Measurements from ENCODE around the gene LRP1B.

The LRP1B gene

DNA sequence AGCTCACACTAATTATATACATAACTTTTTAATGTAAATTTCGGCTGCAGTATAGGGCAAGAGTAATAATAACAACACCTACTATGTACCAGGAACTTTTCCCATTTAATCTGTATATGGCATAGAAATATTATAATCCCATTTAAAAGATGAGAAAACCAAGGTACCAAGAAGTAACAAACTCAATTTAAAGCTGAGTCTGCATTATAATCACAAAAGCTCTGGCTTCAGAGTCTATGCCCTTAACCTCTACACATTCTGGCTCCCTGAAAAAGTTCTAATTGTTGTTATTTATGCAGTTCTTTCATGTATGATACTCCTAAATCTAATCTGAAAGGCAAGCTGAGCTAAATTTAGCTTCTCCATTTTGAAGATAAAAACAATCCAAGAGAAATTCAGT, 1675.5 kb downstream of the LRP1B start:
- H3K9ac ChIP-seq (ENCODE audit: low read depth, low read length): no peak overlapping the region
- no peak overlapping the region for H2AFZ ChIP-seq (ENCODE audit: low read depth, low read length)
- no peaks in the 10 kb centered on the region for H3K79me2 ChIP-seq (ENCODE audit: insufficient read depth, low read length)
- no peak overlapping the region for H3K4me3 ChIP-seq (ENCODE audit: low read depth in 1 of 2, low read length in 2 of 2)
- no peaks in the 10 kb centered on the region for H3K4me1 ChIP-seq (ENCODE audit: insufficient read depth, low read length)
- no peak overlapping the region for H3K27ac ChIP-seq (ENCODE audit: low read length)
- ATAC-seq (ENCODE audit: insufficient read depth, low read depth) (no peak), DNase-seq (no peak)
- H4K20me1 ChIP-seq (ENCODE audit: insufficient read depth, low read length): no peaks in the 10 kb centered on the region
- H3K36me3 ChIP-seq (ENCODE audit: insufficient read depth, low read length): no peaks in the 10 kb centered on the region
- no peaks in the 10 kb centered on the region for H3K27me3 ChIP-seq (ENCODE audit: insufficient read depth, low read length, poor library complexity)
- no peaks in the 10 kb centered on the region for H3K9me3 ChIP-seq (ENCODE audit: insufficient read depth, low read length, severe bottlenecking)
- no peak for TF ChIP-seq EZH2 (IDR thresholded peaks at IDR 0.05; ENCODE audit: borderline replicate concordance, low read depth, low read length, severe bottlenecking)
- TF ChIP-seq, protein P1, sequence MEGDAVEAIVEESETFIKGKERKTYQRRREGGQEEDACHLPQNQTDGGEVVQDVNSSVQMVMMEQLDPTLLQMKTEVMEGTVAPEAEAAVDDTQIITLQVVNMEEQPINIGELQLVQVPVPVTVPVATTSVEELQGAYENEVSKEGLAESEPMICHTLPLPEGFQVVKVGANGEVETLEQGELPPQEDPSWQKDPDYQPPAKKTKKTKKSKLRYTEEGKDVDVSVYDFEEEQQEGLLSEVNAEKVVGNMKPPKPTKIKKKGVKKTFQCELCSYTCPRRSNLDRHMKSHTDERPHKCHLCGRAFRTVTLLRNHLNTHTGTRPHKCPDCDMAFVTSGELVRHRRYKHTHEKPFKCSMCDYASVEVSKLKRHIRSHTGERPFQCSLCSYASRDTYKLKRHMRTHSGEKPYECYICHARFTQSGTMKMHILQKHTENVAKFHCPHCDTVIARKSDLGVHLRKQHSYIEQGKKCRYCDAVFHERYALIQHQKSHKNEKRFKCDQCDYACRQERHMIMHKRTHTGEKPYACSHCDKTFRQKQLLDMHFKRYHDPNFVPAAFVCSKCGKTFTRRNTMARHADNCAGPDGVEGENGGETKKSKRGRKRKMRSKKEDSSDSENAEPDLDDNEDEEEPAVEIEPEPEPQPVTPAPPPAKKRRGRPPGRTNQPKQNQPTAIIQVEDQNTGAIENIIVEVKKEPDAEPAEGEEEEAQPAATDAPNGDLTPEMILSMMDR (IDR thresholded peaks at IDR 0.05; ENCODE audit: borderline replicate concordance, extremely low read depth, low read length, poor library complexity, severe bottlenecking): no peak
- no peak overlapping the region for H3K4me2 ChIP-seq (ENCODE audit: insufficient read depth, low read length)

DNA sequence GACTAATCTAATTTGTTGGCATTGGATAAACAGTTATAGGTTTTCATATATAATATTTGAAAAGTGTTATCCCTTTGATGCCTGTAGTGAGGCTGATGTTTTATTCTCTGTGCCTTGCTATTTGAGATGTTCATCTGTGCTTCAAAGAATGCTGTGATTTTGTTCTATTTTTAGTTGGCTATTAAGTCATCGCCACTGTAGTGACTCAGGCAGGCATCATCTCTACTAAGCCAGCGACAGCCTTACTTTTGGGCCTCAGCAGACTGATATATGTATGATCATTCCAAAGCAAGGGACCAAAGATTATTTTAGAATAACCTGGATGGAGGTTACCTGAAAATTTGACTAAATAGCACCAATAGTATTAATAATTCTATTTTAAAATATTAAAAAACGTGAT, 1676.1 kb downstream of the LRP1B start:
- Histone ChIP-seq H3K9ac (ENCODE audit: low read depth, low read length) (no peak overlapping the region), H3K27ac (ENCODE audit: low read length) (no peak overlapping the region), H3K4me2 (ENCODE audit: insufficient read depth, low read length) (no peak overlapping the region), H3K36me3 (ENCODE audit: insufficient read depth, low read length) (no peaks in the 10 kb centered on the region), H2AFZ (ENCODE audit: low read depth, low read length) (no peak overlapping the region), H3K4me1 (ENCODE audit: insufficient read depth, low read length) (no peaks in the 10 kb centered on the region), H3K9me3 (ENCODE audit: insufficient read depth, low read length, severe bottlenecking) (no peaks in the 10 kb centered on the region), H4K20me1 (ENCODE audit: insufficient read depth, low read length) (no peaks in the 10 kb centered on the region), H3K27me3 (ENCODE audit: insufficient read depth, low read length, poor library complexity) (no peaks in the 10 kb centered on the region), H3K79me2 (ENCODE audit: insufficient read depth, low read length) (no peaks in the 10 kb centered on the region), H3K4me3 (ENCODE audit: low read depth in 1 of 2, low read length in 2 of 2) (no peak overlapping the region)
- ATAC-seq (ENCODE audit: insufficient read depth, low read depth): no peak
- DNase-seq: no peak
- no peak for TF ChIP-seq EZH2 (IDR thresholded peaks at IDR 0.05; ENCODE audit: borderline replicate concordance, low read depth, low read length, severe bottlenecking)
- TF ChIP-seq, protein P1 (IDR thresholded peaks at IDR 0.05; ENCODE audit: borderline replicate concordance, extremely low read depth, low read length, poor library complexity, severe bottlenecking): no peak

DNA sequence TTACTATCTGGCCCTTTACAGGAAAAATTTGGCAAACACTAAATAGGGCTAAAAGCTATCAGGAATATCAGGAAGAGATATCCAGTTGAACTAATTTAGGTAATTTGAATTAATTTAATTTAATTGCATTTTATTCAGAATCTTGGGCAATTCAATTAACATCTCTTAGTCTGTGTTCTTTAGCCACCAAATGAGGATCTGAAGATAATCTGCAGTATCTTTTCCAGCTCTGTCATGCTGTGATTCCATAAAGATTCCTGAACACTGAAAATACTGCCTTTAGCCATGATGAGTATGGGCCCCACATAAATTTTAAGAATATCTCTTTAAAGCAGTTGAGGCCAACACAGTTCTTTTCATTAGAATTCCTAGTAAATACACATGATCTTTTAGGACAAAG, 1679.5 kb downstream of the LRP1B start:
- no peaks in the 10 kb centered on the region for H3K27me3 ChIP-seq (ENCODE audit: insufficient read depth, low read length, poor library complexity)
- no peaks in the 10 kb centered on the region for H3K9me3 ChIP-seq (ENCODE audit: insufficient read depth, low read length, severe bottlenecking)
- no peak overlapping the region for H3K4me3 ChIP-seq (ENCODE audit: low read depth in 1 of 2, low read length in 2 of 2)
- TF ChIP-seq, protein P1 (IDR thresholded peaks at IDR 0.05; ENCODE audit: borderline replicate concordance, extremely low read depth, low read length, poor library complexity, severe bottlenecking): no peak
- TF ChIP-seq EZH2 (IDR thresholded peaks at IDR 0.05; ENCODE audit: borderline replicate concordance, low read depth, low read length, severe bottlenecking): no peak
- H3K79me2 ChIP-seq (ENCODE audit: insufficient read depth, low read length): no peaks in the 10 kb centered on the region
- ATAC-seq (ENCODE audit: insufficient read depth, low read depth): no peak
- no peaks in the 10 kb centered on the region for H3K36me3 ChIP-seq (ENCODE audit: insufficient read depth, low read length)
- DNase-seq: no peak
- H4K20me1 ChIP-seq (ENCODE audit: insufficient read depth, low read length): no peaks in the 10 kb centered on the region
- no peak overlapping the region for H2AFZ ChIP-seq (ENCODE audit: low read depth, low read length)
- H3K27ac ChIP-seq (ENCODE audit: low read length): no peak overlapping the region
- no peaks in the 10 kb centered on the region for H3K4me1 ChIP-seq (ENCODE audit: insufficient read depth, low read length)
- no peak overlapping the region for H3K4me2 ChIP-seq (ENCODE audit: insufficient read depth, low read length)
- H3K9ac ChIP-seq (ENCODE audit: low read depth, low read length): no peak overlapping the region

DNA sequence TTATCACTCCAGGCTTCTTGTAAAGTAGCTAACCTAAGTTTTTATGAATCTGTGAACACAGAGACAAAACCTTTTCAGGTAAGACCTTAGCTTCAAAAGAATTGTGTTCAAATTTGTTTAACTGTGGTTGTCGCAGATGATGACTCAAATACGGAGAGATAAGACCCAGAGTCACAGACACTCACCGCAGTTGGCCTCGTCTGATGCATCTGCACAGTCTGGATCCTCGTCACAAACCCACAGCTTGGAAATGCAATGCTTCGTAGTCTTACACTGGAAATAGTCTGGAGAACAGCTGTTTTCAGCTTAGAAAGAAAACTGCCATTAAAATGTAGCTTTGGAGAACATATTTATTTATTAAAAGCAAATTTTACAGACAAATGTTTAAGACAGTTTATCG, 1688.5 kb downstream of the LRP1B start:
- H2AFZ ChIP-seq (ENCODE audit: low read depth, low read length): no peak overlapping the region
- H3K27me3 ChIP-seq (ENCODE audit: insufficient read depth, low read length, poor library complexity): no peaks in the 10 kb centered on the region
- H3K9ac ChIP-seq (ENCODE audit: low read depth, low read length): no peak overlapping the region
- H3K4me2 ChIP-seq (ENCODE audit: insufficient read depth, low read length): no peak overlapping the region
- no peaks in the 10 kb centered on the region for H4K20me1 ChIP-seq (ENCODE audit: insufficient read depth, low read length)
- H3K36me3 ChIP-seq (ENCODE audit: insufficient read depth, low read length): no peaks in the 10 kb centered on the region
- ATAC-seq (ENCODE audit: insufficient read depth, low read depth) (peak; percentile 54; the same call in 1 of the 3 replicates), DNase-seq (no peak)
- H3K9me3 ChIP-seq (ENCODE audit: insufficient read depth, low read length, severe bottlenecking): no peaks in the 10 kb centered on the region
- H3K4me1 ChIP-seq (ENCODE audit: insufficient read depth, low read length): no peaks in the 10 kb centered on the region
- no peak for TF ChIP-seq EZH2 (IDR thresholded peaks at IDR 0.05; ENCODE audit: borderline replicate concordance, low read depth, low read length, severe bottlenecking)
- TF ChIP-seq, protein P1 (IDR thresholded peaks at IDR 0.05; ENCODE audit: borderline replicate concordance, extremely low read depth, low read length, poor library complexity, severe bottlenecking): no peak
- H3K27ac ChIP-seq (ENCODE audit: low read length): no peak overlapping the region
- H3K4me3 ChIP-seq (ENCODE audit: low read depth in 1 of 2, low read length in 2 of 2): no peak overlapping the region
- H3K79me2 ChIP-seq (ENCODE audit: insufficient read depth, low read length): no peaks in the 10 kb centered on the region

Measured in DND-41 (cell line).